SU-DHL-6 (cell line): ENCODE data around the gene KSR2.

Experiments
- H2AFZ ChIP-seq: fragments of 200-600 bp; sonication (generic); 2 replicates; pipeline ENCODE4 v1.6.1; 2014; ENCODE audit warnings: low read depth, mild to moderate bottlenecking, moderate library complexity, mixed read lengths, antibody characterized with exemption, low read length; ENCODE audit not compliant: severe bottlenecking
- H3F3A ChIP-seq: fragments of 200-600 bp; shearing (Covaris generic); 2 replicates; pipeline ENCODE4 v1.6.0; 2016; ENCODE audit warnings: antibody characterized with exemption, mild to moderate bottlenecking; ENCODE audit not compliant: insufficient read depth
- H3K27ac ChIP-seq: fragments of 200-600 bp; sonication (generic); 2 replicates; pipeline ENCODE4 v1.5.1; 2016; ENCODE audit warnings: low read depth, mild to moderate bottlenecking, low read length, moderate library complexity, mixed read lengths
- H3K27me3 ChIP-seq: fragments of 200-600 bp; sonication (generic), shearing (Covaris generic); 2 replicates; pipeline ENCODE4 v1.6.0; 2014; ENCODE audit warnings: mild to moderate bottlenecking, low read length
- H3K36me3 ChIP-seq: fragments of 200-600 bp; sonication (generic); 2 replicates; pipeline ENCODE4 v1.6.1; 2014; ENCODE audit warnings: mild to moderate bottlenecking, low read length, mixed read lengths
- H3K4me2 ChIP-seq: fragments of 300-600, 200-600 bp; shearing (Covaris generic), sonication (generic); 2 replicates; pipeline ENCODE4 v1.6.0; 2014; ENCODE audit warnings: low read length, low read depth, mild to moderate bottlenecking; ENCODE audit not compliant: poor library complexity, severe bottlenecking
- H3K4me3 ChIP-seq: fragments of 200-600 bp; sonication (generic); 2 replicates; pipeline ENCODE4 v1.5.1; 2014; ENCODE audit warnings: antibody characterized with exemption, low read length, mild to moderate bottlenecking, mixed read lengths; ENCODE audit not compliant: insufficient read depth, poor library complexity, severe bottlenecking
- H3K79me2 ChIP-seq: fragments of 200-600 bp; sonication (generic); 2 replicates; pipeline ENCODE4 v1.6.1; 2014; ENCODE audit warnings: mild to moderate bottlenecking, low read length, moderate library complexity; ENCODE audit not compliant: insufficient read depth
- H3K9ac ChIP-seq: fragments of 200-600 bp; sonication (generic); 2 replicates; pipeline ENCODE4 v1.7.0; 2014; ENCODE audit warnings: mild to moderate bottlenecking, low read length
- H3K9me2 ChIP-seq: fragments of 200-600 bp; sonication (generic); replicated peaks from 2 replicates; pipeline ENCODE4 v1.6.1; 2014; ENCODE audit warnings: low read length; ENCODE audit not compliant: insufficient read depth
- H3K9me3 ChIP-seq: fragments of 200-600 bp; sonication (generic); 2 replicates; pipeline ENCODE4 v1.6.1; 2014; ENCODE audit warnings: low read length, mixed read lengths; ENCODE audit not compliant: insufficient read depth
- H4K20me1 ChIP-seq: fragments of 200-600 bp; sonication (generic); 2 replicates; pipeline ENCODE4 v1.6.1; 2014; ENCODE audit warnings: low read depth, mild to moderate bottlenecking, antibody characterized with exemption, low read length, moderate library complexity, mixed read lengths
- EZH2phosphoT487 ChIP-seq: fragments of 200-600 bp; sonication (generic), shearing (Covaris generic); conservative IDR thresholded peaks from 2 replicates; pipeline ENCODE4 v1.6.1; 2018; ENCODE audit warnings: mild to moderate bottlenecking, antibody characterized with exemption, low read length, moderate library complexity, mixed read lengths
- TF ChIP-seq, protein P1 (sequence below): fragments of 200-600 bp; sonication (generic); IDR thresholded peaks from one replicate; pipeline ENCODE4 v1.5.1; 2017; ENCODE audit warnings: antibody characterized with exemption, mild to moderate bottlenecking, low read length, moderate library complexity; ENCODE audit not compliant: insufficient read depth, poor library complexity, severe bottlenecking

The KSR2 gene

DNA sequence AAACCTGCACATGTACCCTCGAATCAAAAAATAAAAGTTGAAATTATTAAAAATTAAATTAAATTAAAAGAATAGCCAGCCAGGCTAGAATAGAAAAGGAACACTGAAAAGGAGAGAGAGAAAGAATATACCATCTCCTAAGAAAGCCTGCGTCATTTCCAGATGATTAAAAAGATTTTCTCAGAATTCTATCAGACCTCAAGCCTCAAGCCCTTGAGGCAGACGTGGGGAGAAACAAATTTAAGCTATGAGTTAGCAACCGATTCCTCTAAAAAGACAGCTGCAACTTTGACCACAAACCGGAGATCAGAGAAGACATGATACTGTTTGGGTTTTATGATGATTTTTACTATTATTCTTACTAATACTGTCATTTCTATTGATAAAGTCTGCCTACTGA, 138.3 kb downstream of the KSR2 start:
- peaks cover 14% of the 10 kb centered on the region; the same call in 1 of the 2 replicates for H3K9me3 ChIP-seq
- H3K9me2 ChIP-seq = no peaks in the 10 kb centered on the region
- H3K9ac ChIP-seq = no peak overlapping the region
- no peak overlapping the region for H3K27ac ChIP-seq
- H2AFZ ChIP-seq = no peak overlapping the region
- peaks cover 2% of the 10 kb centered on the region; the same call in 1 of the 2 replicates for H3K27me3 ChIP-seq
- H3K79me2 ChIP-seq = no peaks in the 10 kb centered on the region
- H3K4me2 ChIP-seq = no peak overlapping the region
- H3K4me3 ChIP-seq = no peak overlapping the region
- H4K20me1 ChIP-seq = no peaks in the 10 kb centered on the region
- no peaks in the 10 kb centered on the region for H3F3A ChIP-seq
- H3K36me3 ChIP-seq = no peaks in the 10 kb centered on the region
- no peak for TF ChIP-seq EZH2phosphoT487
- TF ChIP-seq, protein P1, sequence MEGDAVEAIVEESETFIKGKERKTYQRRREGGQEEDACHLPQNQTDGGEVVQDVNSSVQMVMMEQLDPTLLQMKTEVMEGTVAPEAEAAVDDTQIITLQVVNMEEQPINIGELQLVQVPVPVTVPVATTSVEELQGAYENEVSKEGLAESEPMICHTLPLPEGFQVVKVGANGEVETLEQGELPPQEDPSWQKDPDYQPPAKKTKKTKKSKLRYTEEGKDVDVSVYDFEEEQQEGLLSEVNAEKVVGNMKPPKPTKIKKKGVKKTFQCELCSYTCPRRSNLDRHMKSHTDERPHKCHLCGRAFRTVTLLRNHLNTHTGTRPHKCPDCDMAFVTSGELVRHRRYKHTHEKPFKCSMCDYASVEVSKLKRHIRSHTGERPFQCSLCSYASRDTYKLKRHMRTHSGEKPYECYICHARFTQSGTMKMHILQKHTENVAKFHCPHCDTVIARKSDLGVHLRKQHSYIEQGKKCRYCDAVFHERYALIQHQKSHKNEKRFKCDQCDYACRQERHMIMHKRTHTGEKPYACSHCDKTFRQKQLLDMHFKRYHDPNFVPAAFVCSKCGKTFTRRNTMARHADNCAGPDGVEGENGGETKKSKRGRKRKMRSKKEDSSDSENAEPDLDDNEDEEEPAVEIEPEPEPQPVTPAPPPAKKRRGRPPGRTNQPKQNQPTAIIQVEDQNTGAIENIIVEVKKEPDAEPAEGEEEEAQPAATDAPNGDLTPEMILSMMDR = no peak

DNA sequence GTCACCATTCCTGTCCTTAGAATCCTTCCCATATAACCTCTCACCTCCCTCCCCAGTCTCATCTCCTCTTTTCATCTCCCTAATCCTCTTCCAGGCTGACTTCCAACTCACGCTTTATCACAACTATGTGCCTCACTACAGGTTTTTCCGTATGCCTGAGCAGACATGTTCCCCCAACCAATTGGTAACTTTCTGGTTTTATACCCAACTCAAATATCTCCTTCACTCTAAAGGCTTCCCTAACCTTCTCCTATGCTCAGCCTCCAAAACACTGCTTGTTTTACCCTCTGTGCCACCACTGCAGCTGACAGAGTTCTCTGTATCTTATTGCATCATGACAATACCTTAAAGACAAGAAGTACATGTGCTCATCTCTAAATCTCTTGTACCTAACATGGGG, 139.7 kb downstream of the KSR2 start:
- Histone ChIP-seq H3F3A (no peaks in the 10 kb centered on the region), H3K4me2 (no peak overlapping the region), H3K9me3 (peaks cover 14% of the 10 kb centered on the region; the same call in 1 of the 2 replicates), H3K27me3 (peaks cover 2% of the 10 kb centered on the region; the same call in 1 of the 2 replicates), H3K9me2 (no peaks in the 10 kb centered on the region), H3K27ac (no peak overlapping the region), H3K79me2 (no peaks in the 10 kb centered on the region), H3K4me3 (no peak overlapping the region), H3K9ac (no peak overlapping the region), H4K20me1 (no peaks in the 10 kb centered on the region), H3K36me3 (no peaks in the 10 kb centered on the region), H2AFZ (no peak overlapping the region)
- TF ChIP-seq, protein P1 = no peak
- no peak for TF ChIP-seq EZH2phosphoT487

DNA sequence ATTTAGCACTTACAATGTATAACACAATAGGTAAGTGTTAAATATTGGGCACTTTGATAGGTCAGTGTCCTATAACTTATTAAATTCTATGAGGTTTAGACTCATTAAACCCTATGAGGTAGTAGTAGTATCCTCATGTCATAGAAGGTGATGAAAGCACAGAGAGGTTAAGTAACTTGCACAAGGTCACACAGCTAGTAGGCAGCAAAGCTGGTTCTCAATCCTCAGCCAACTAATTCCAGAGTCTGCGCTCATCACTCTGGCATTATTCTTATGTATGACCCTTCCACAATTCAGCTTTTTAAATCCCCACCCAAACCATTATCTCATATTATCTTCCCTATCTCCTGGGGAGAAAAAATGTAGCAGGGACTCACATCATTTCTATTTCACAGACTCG, 141.1 kb downstream of the KSR2 start:
- H2AFZ ChIP-seq = no peak overlapping the region
- no peak overlapping the region for H3K27ac ChIP-seq
- no peaks in the 10 kb centered on the region for H4K20me1 ChIP-seq
- H3K36me3 ChIP-seq = no peaks in the 10 kb centered on the region
- TF ChIP-seq EZH2phosphoT487 = no peak
- TF ChIP-seq, protein P1 = no peak
- H3K4me2 ChIP-seq = no peak overlapping the region
- no peak overlapping the region for H3K9ac ChIP-seq
- peaks cover 14% of the 10 kb centered on the region; the same call in 1 of the 2 replicates for H3K9me3 ChIP-seq
- no peaks in the 10 kb centered on the region for H3K9me2 ChIP-seq
- H3K79me2 ChIP-seq = no peaks in the 10 kb centered on the region
- H3K4me3 ChIP-seq = no peak overlapping the region
- H3K27me3 ChIP-seq = peaks cover 2% of the 10 kb centered on the region; the same call in 1 of the 2 replicates
- H3F3A ChIP-seq = no peaks in the 10 kb centered on the region
